ENCODE data around the gene PTPRN2. TPM values are rescaled to one million over a fixed set of nuclear protein-coding genes. Genes with fewer than 3 reads are reported as not detected.

Gene PTPRN2
- total and polyA plus RNA-seq, 2 of the 8 experiments (the other 6 are each of a cell fraction or from before 2014, with no cell fraction given) = 2.6 to 4.5 TPM

DNA sequence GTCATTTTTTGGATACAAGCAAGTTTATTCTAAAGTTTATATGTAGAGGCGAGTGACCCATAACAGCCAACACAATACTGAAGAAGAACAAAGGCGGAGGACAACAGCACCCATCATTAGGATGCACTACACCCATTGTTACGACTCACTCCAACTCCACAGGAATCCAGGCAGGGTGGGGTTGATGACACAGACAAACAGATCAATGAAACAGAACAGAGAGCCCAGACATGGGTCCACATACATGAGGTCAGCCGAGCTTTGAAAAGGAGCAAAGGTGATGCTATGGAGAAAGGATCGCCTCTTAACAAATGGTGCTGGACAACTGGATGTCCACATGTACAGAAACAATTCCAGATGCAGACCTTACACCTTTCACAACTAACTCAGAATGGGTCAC lies 426.4 kb downstream of the PTPRN2 start (continued):
- no peak for TF ChIP-seq E2F6 (IDR thresholded peaks at IDR 0.05)
- TF ChIP-seq SRF (IDR thresholded peaks at IDR 0.05; ENCODE audit: low read depth, low read length) = no peak
- TF ChIP-seq EP300 (IDR thresholded peaks at IDR 0.05; ENCODE audit: borderline replicate concordance in 1 of 2, low read depth in 2 of 2, low read length in 2 of 2) = no peak
- no peak for TF ChIP-seq RAD21 (IDR thresholded peaks at IDR 0.05 in 1 of 2, conservative IDR thresholded peaks at IDR 0.05 in 1 of 2; ENCODE audit: low read depth in 2 of 2, low read length in 2 of 2)
- TF ChIP-seq SIN3A (conservative IDR thresholded peaks at IDR 0.05 in 1 of 2, IDR thresholded peaks at IDR 0.05 in 1 of 2; ENCODE audit: low read depth in 1 of 2, low read length in 2 of 2) = no peak

Data from H1 (cell line).